Peyer's patch (tissue), 4 donors: Measurements from ENCODE around the gene C2orf92. TPM values are rescaled to one million over a fixed set of nuclear protein-coding genes. Genes with fewer than 3 reads are reported as not detected.
A peak's percentile ranks its signal among the peaks of the same experiment; 100 is the strongest.

ENCODE experiments used
- DNase-seq, 3 donors: peaks; one replicate each; pipeline ENCODE4 v3.0.0-alpha.2; 2017 to 2019
- H3K27ac ChIP-seq, 4 donors: fragments of 200-600 bp; sonication (generic); one replicate each; pipeline ENCODE4 v1.5.1; 2016 to 2019
- H3K27me3 ChIP-seq, 2 donors: fragments of 200-600 bp; sonication (generic); one replicate each; pipeline ENCODE4 v1.5.1; 2019
- H3K36me3 ChIP-seq, 3 donors: fragments of 200-600 bp; sonication (generic); one replicate each; pipeline ENCODE4 v1.5.1; 2016 to 2019
- H3K4me1 ChIP-seq, 4 donors: fragments of 200-600 bp; sonication (generic); one replicate each; pipeline ENCODE4 v1.5.1; 2016 to 2019
- H3K4me3 ChIP-seq, 4 donors: fragments of 200-600 bp; sonication (generic); 1 replicate in 3 of 4; 2 replicates in 1 of 4; pipeline ENCODE4 v1.5.1; 2016 to 2019; ENCODE audit warnings: mild to moderate bottlenecking in 1 of 4
- H3K9me3 ChIP-seq, 4 donors: fragments of 200-600 bp; sonication (generic); one replicate each; pipeline ENCODE4 v1.5.1; 2016 to 2019; ENCODE audit warnings: mild to moderate bottlenecking in 1 of 4
- CTCF ChIP-seq, 6 experiments: fragments of 450-650 bp in 4 of 6; fragments of 200-600 bp in 2 of 6; sonication (generic) in 1 of 6; IDR thresholded peaks; one replicate each; pipeline ENCODE4 v1.5.1; 2017 to 2019; ENCODE audit warnings: antibody characterized with exemption in 6 of 6, mild to moderate bottlenecking in 3 of 6, moderate library complexity in 1 of 6
- POLR2A ChIP-seq, 2 donors: fragments of 450-650 bp; IDR thresholded peaks; one replicate each; pipeline ENCODE4 v1.5.1; 2017; ENCODE audit warnings: antibody characterized with exemption in 2 of 2, mild to moderate bottlenecking in 2 of 2, moderate library complexity in 2 of 2
- total RNA-seq, 4 donors: library from RNA; depleted of rRNA; stranded (reverse); fragments of >200 nt; gene quantifications; one replicate each; pipeline ENCODE4 v1.1.0, GENCODE V29; 2016

The C2orf92 gene
- total RNA-seq, 4 donors from 2014 or later: 5.3 to 70.1 (median 25.5) TPM

- H3K36me3 ChIP-seq: no peaks in the 10 kb centered on the region
- H3K27me3 ChIP-seq: no peaks in the 10 kb centered on the region
- H3K4me3 ChIP-seq: no peak overlapping the region
- TF ChIP-seq CTCF (IDR thresholded peaks at IDR 0.05): no peak
- TF ChIP-seq POLR2A (IDR thresholded peaks at IDR 0.05): no peak
- H3K9me3 ChIP-seq: peaks cover 0 to 5% (median 1%) of the 10 kb centered on the region in 4 donors
- peaks cover 0 to 3% (median 0%) of the 10 kb centered on the region in 4 donors for H3K4me1 ChIP-seq
- DNase-seq: peak in 1 of 3 donors; percentile 27
- H3K27ac ChIP-seq: no peak overlapping the region
These were observed 55.6 kb downstream of the C2orf92 start for GRCh38 chr2:97724946-97725688.

GRCh38 chr2:97726261-97727064 lies 57.0 kb downstream of the C2orf92 start:
- peaks cover 0 to 8% (median 1%) of the 10 kb centered on the region in 4 donors for H3K9me3 ChIP-seq
- DNase-seq: peak in 1 of 3 donors; percentile 20
- H3K27ac ChIP-seq: no peak overlapping the region
- H3K36me3 ChIP-seq: no peaks in the 10 kb centered on the region
- H3K4me1 ChIP-seq: peaks cover 0 to 3% (median 0%) of the 10 kb centered on the region in 4 donors
- no peak overlapping the region for H3K4me3 ChIP-seq
- no peak for TF ChIP-seq POLR2A (IDR thresholded peaks at IDR 0.05)
- no peak for TF ChIP-seq CTCF (IDR thresholded peaks at IDR 0.05)
- no peaks in the 10 kb centered on the region for H3K27me3 ChIP-seq

GRCh38 chr2:97727296-97727695 lies 57.8 kb downstream of the C2orf92 start:
- peaks cover 0 to 3% (median 0%) of the 10 kb centered on the region in 4 donors for H3K4me1 ChIP-seq
- no peak for TF ChIP-seq POLR2A (IDR thresholded peaks at IDR 0.05)
- no peak for TF ChIP-seq CTCF (IDR thresholded peaks at IDR 0.05)
- H3K36me3 ChIP-seq: no peaks in the 10 kb centered on the region
- H3K4me3 ChIP-seq: no peak overlapping the region
- H3K27me3 ChIP-seq: no peaks in the 10 kb centered on the region
- H3K9me3 ChIP-seq: peaks cover 0 to 8% (median 1%) of the 10 kb centered on the region in 4 donors
- H3K27ac ChIP-seq: no peak overlapping the region
- peak in 2 of 3 donors; percentile 7 to 28 for DNase-seq

- peaks cover 0 to 3% (median 0%) of the 10 kb centered on the region in 4 donors for H3K4me1 ChIP-seq
- TF ChIP-seq CTCF (IDR thresholded peaks at IDR 0.05): no peak
- TF ChIP-seq POLR2A (IDR thresholded peaks at IDR 0.05): no peak
- DNase-seq: peak in 2 of 3 donors; percentile 32 to 44
- H3K9me3 ChIP-seq: peaks cover 0 to 8% (median 1%) of the 10 kb centered on the region in 4 donors
- no peaks in the 10 kb centered on the region for H3K27me3 ChIP-seq
- no peak overlapping the region for H3K4me3 ChIP-seq
- no peak overlapping the region for H3K27ac ChIP-seq
- no peaks in the 10 kb centered on the region for H3K36me3 ChIP-seq
These were observed 58.7 kb downstream of the C2orf92 start for GRCh38 chr2:97728091-97728731.

- Histone ChIP-seq H3K9me3 (peaks cover 0 to 8% (median 1%) of the 10 kb centered on the region in 4 donors), H3K4me1 (peaks cover 0 to 3% (median 0%) of the 10 kb centered on the region in 4 donors), H3K4me3 (no peak overlapping the region), H3K36me3 (no peaks in the 10 kb centered on the region), H3K27me3 (no peaks in the 10 kb centered on the region), H3K27ac (no peak overlapping the region)
- peak in 1 of 3 donors; percentile 7 for DNase-seq
- no peak for TF ChIP-seq CTCF (IDR thresholded peaks at IDR 0.05)
- TF ChIP-seq POLR2A (IDR thresholded peaks at IDR 0.05): no peak
These were observed 60.7 kb downstream of the C2orf92 start for GRCh38 chr2:97730245-97730644.
